ENCODE measurements around the gene PP2D1. TPM values are rescaled to one million over a fixed set of nuclear protein-coding genes. Genes with fewer than 3 reads are reported as not detected.

PP2D1 gene
- total RNA-seq, 1 experiment from 2014 or later: not detected

GRCh38 chr3:20039466-20039764 is 27.4 kb upstream of the PP2D1 start:
- H3K9me3 Mint-ChIP-seq: no peaks in the 10 kb centered on the region
- no peak for ATAC-seq
- peak overlapping the region; percentile 75 for H3K4me3 Mint-ChIP-seq
- no peak for TF ChIP-seq ERG (CRISPR knock-in tag; IDR thresholded peaks at IDR 0.05)
- no peak for TF ChIP-seq CBFB (CRISPR knock-in tag; IDR thresholded peaks at IDR 0.05; ENCODE audit: low read depth)
- no peak for TF ChIP-seq HMGXB4 (CRISPR knock-in tag; IDR thresholded peaks at IDR 0.05)
- no peak for TF ChIP-seq USF2 (CRISPR knock-in tag; IDR thresholded peaks at IDR 0.05)
- no peak for TF ChIP-seq ESRRA (CRISPR knock-in tag; IDR thresholded peaks at IDR 0.05; ENCODE audit: borderline replicate concordance)
- no peak for TF ChIP-seq ZNF138 (CRISPR knock-in tag; conservative IDR thresholded peaks at IDR 0.05)
- no peak for TF ChIP-seq PREB (CRISPR knock-in tag; IDR thresholded peaks at IDR 0.05; ENCODE audit: borderline replicate concordance)
- H3K4me1 Mint-ChIP-seq: peaks cover 15% of the 10 kb centered on the region
- H3K36me3 Mint-ChIP-seq: no peaks in the 10 kb centered on the region
- H3K27me3 Mint-ChIP-seq (ENCODE audit: low read depth): peaks cover 20% of the 10 kb centered on the region
- no peak overlapping the region for H3K27ac Mint-ChIP-seq
- DNase-seq (ENCODE audit: low spot score): no peak
- ChIA-PET CTCF (interaction anchor here (1.0 kb wide), 1 partner anchor 9 kb away, joined by 3 read pairs; no protein-coding TSS in a partner anchor), POLR2A (no interaction called here)

- Mint-ChIP-seq H3K36me3 (no peaks in the 10 kb centered on the region), H3K9me3 (no peaks in the 10 kb centered on the region), H3K4me3 (peak overlapping the region; percentile 75), H3K4me1 (peaks cover 15% of the 10 kb centered on the region), H3K27ac (no peak overlapping the region), H3K27me3 (ENCODE audit: low read depth) (peaks cover 20% of the 10 kb centered on the region)
- ChIA-PET POLR2A (no interaction called here), CTCF (no interaction called here)
- no peak for DNase-seq (ENCODE audit: low spot score)
- TF ChIP-seq TEAD4 (CRISPR knock-in tag; IDR thresholded peaks at IDR 0.05): no peak
- no peak for TF ChIP-seq NFATC4 (CRISPR knock-in tag; IDR thresholded peaks at IDR 0.05)
- TF ChIP-seq CREM (CRISPR knock-in tag; IDR thresholded peaks at IDR 0.05): no peak
- no peak for TF ChIP-seq MLX (CRISPR knock-in tag; IDR thresholded peaks at IDR 0.05)
- TF ChIP-seq JUN (CRISPR knock-in tag; IDR thresholded peaks at IDR 0.05): no peak
- TF ChIP-seq ZNF219 (CRISPR knock-in tag; IDR thresholded peaks at IDR 0.05; ENCODE audit: borderline replicate concordance): no peak
- no peak for TF ChIP-seq ETV6 (CRISPR knock-in tag; IDR thresholded peaks at IDR 0.05)
- TF ChIP-seq ZNF263 (CRISPR knock-in tag; IDR thresholded peaks at IDR 0.05; ENCODE audit: low read depth): no peak
- TF ChIP-seq TCF7 (CRISPR knock-in tag; IDR thresholded peaks at IDR 0.05; ENCODE audit: low read depth): no peak
- TF ChIP-seq ZNF416 (CRISPR knock-in tag; IDR thresholded peaks at IDR 0.05): no peak
- TF ChIP-seq AFF4 (CRISPR knock-in tag; IDR thresholded peaks at IDR 0.05; ENCODE audit: borderline replicate concordance): no peak
- no peak for TF ChIP-seq USF2 (CRISPR knock-in tag; IDR thresholded peaks at IDR 0.05)
- TF ChIP-seq AR (CRISPR knock-in tag; IDR thresholded peaks at IDR 0.05): no peak
- TF ChIP-seq RELA (CRISPR knock-in tag; IDR thresholded peaks at IDR 0.05; ENCODE audit: borderline replicate concordance): no peak
- no peak for ATAC-seq
These were observed 26.8 kb upstream of the PP2D1 start for GRCh38 chr3:20038699-20039465.

Data from WTC11 (cell line).